HG03565 (cell line): ENCODE data around the gene ADSL.
"Not testable (repeated sequence)": the region's sequence is repeated elsewhere in the genome, so short reads cannot be mapped to it uniquely, and the experiment has no call there.

Source experiments
- ATAC-seq: cut with Tn5 transposase; IDR thresholded peaks from one replicate; pipeline ENCODE4 v1.9.1; 2021; ENCODE audit warnings: mild to moderate bottlenecking, moderate library complexity; ENCODE audit not compliant: unreplicated experiment

Gene ADSL

GRCh38 chr22:40346185-40347118 lies at the start of gene ADSL:
Gene ADSL, plus strand, starts transcription at chr22:40346500. Its CDS starts 59 bp downstream, at chr22:40346559.
- ATAC-seq: peak; percentile 62

GRCh38 chr22:40300316-40300715 lies 46.0 kb upstream of the ADSL start:
- no peak for ATAC-seq

DNA sequence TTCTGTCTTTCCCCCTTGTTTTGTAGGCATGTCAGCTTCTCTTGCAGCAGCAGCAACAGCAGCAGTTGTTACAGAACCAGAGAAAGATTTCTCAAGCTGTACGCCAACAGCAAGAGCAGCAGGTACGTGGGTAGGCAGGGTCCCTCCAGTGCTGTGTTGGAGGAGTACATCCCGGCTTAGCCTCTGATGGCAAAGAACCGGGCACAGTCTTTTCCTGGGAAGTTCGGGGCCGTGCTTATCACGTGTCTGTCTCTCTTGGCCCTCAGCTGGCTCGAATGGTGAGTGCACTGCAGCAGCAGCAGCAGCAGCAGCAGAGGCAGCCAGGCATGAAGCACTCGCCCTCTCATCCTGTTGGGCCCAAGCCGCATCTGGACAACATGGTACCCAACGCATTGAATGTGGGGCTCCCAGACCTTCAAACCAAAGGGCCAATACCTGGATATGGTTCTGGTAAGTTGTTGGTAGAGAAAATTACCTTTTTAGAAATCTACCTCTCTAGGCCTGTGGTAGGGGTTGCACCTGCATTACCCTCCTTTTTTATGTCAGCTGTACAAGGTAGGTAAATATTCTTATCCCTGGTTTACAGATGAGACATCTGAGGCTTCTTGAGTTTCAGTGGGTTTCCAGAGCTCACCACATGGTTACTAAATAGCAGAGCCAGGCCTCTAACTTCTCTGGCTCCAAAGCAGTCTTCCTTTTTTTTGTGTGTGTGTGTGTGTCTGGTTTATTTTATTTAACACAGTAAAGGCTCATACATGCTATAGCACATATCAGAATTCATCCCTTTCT lies 45.2 kb upstream of the ADSL start:
- ATAC-seq: peak; percentile 67

DNA sequence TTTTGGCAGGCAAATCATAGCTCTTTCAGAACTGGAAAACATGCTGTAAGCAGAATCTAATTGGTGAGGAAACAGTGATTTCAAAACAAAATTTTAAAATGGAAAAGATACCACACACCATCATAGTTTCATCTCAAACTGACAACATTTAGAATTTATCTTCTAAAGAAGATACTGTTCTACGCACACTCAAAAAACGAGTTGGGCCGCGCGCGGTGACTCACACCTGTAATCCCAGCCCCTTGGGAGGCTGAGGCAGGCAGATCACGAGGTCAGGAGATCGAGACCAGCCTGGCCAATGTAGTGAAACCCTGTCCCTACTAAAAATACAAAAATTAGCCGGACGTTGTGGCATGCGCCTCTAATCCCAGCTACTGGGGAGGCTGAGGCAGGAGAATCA lies 44.2 kb upstream of the ADSL start:
- no peak for ATAC-seq

DNA sequence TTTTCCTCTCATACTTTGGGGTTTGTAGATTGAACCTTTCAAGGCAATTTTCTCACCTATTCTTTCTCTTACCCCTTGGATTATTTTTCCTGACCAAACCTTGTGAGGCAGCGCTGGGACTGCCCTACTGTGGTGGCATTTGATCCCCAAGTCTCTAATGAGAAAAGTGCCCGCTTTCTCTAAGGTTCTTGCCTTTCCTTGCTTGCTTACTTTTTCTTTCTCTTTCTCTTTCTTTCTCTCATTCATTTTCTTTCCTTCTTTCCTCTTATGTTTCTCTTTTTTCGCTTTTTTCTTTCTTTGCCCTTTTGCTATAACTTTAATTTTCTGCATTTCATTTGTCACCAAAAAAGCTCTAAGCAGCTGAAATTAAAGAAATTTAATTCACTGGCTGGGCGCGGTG lies 40.7 kb upstream of the ADSL start:
- ATAC-seq: no peak

DNA sequence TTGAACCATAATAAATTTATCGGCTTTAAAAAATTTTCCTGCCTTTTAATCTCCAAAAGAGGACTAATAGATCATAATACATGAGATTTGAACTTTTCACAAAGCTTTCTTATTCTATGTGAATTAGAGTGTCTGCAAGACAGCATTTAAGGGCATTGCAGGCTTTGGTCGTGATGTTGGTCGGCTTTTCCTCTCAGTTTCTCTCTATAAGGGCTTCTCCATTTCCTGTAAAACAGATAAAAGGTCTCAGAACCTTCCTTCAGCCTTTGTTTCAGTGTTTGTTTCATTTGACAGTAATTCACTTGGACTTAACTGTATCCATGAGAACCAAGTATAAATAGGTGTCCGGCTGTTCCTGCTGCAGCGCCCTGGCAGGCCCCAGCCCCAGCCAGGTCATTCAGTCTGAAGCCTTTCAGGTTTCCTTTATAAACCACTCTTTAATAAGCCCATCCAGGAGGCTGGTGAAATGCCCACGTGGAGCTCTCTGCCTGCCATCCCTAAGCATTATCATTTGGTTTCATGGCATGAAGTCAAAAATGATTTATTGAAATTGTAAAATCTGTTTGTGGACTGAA lies 37.2 kb upstream of the ADSL start:
- no peak for ATAC-seq

DNA sequence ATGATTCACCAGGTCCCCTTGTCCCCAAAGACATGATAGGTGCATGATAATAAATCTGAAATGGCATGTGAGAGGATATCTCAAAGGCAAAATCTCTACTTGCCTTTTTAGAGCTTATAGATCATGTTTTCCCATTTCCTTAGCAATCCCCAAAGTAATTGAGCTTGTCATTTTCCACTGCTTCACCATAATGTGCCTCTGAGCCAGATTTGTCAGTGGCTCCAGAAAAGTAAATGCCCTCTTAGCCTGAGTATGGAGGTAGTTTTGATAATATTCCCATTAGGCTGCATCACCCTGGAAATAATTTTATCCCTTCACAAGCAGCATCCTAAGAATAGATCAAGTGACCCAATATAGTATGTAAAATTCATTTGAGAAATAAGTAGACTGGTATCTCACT lies 36.7 kb upstream of the ADSL start:
- ATAC-seq: no peak

DNA sequence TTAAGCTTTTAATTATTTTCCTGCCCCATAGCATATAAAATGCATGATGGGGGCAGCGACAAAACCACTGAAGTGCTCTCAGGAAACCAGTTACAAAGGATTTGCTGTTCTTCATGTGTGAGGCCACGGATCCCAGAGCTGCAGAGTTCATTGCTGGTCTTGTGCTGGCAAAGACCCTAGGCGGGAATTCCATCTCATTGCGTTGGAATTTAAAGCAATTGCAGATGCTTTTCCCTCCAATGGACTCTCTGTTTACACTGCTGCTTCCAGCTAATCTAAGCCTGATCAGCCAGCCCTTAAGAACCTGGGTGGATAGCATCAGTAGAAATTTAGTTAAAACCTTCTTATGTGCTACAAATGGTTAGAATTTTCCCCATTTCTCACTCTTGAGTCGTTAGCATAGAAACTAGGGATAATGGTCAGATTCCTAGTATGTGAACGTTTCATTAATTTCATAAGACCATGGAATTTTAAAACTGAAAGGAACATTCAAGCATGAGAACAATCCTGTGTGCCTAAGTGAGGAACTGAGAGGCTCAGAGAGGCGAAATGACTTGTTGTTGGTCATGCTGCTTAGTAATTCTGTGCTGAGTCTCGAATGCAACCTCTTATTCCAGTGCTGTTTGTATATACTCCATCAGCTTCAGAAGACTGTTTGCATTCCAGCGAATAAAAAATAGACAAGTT lies 36.1 kb upstream of the ADSL start:
- no peak for ATAC-seq

DNA sequence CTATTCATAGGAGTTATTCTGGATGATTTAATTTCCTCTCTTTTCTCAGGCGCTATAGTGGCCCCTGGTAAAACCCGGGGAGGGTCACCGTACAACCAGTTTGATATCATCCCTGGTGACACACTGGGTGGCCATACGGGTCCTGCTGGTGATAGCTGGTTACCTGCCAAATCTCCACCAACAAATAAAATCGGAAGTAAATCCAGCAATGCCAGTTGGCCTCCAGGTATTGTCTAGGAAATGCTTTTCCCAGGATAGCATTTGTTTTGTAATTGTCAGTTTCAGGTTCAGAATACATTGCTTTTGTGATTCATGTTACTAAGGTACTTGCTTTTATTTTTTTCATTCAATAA lies 35.6 kb upstream of the ADSL start:
- no peak for ATAC-seq

DNA sequence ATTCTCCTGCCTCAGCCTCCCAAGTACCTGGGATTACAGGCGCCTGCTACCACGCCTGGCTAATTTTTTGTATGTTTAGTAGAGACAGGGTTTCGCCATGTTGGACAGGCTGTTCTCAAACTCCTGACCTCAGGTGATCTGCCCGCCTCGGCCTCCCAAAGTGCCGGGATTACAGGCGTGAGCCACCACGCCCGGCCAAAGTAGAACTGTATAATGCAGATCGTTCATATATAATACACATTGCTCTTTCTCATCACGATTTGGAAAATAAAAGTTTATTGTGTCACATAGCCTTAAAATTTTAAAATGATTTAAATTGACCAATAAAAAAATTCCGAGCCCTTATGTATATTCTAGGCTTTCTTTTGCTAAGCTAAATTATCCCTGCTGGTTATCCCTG lies 34.7 kb upstream of the ADSL start:
- ATAC-seq: not testable (repeated sequence)

- ATAC-seq: no peak
Observed at GRCh38 chr22:40312050-40312449, 34.2 kb upstream of the ADSL start.

DNA sequence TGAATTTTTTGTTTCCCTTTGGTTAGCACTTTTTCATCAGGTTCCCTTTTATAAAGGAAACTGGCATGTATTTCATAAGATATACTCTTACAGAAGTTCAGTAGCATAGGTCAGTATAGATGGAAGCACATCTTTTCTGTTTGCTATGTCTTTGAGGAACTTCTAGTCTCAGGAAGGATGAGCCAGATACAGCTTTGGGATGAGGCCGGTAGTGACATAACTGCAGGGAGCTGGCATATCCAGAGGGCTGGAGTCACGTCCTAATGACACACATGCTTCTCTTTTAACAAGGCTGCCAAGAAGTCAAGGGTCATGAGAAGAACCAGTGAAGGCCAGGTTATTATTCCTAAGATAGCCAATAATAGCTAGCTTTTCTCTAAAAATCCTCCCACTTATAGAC lies 33.3 kb upstream of the ADSL start:
- no peak for ATAC-seq

DNA sequence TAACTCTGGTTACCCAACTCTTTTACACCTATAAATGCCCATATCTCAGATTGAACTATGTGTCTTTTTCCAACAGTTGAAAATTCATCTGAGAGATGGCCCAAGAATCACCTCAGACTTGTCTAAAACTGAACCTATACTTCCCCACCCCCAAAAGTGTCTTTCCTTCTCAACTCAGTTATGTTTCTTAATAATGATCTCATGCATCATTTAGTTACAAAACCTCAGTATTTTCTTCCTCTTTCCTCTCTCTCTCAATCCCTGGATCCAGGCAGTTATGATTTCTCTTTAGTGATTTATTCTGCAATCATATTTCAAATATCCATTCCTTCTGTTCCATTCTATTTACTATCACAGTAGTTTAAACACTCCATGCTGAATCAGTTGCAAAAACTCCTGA lies 32.3 kb upstream of the ADSL start:
- no peak for ATAC-seq

DNA sequence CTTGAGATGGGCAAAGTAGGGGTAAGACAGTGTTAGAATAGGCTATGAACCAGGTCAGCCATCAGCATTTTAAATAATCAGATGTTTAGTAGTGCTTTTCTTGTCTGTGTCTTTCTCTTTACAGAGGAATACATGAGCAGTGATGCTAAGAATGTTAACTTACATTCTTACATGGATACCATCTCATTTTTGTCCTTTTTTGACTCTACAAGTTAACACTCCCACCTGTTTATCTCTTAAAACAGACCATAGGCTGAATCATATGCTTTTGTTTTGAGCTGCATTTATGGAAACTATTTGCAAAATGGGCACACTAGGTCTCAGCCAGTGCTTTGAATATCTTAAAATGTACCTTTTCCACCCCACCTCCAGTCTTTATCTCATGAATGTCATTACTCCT lies 25.6 kb upstream of the ADSL start:
- ATAC-seq: no peak

- no peak for ATAC-seq
Observed at GRCh38 chr22:40322021-40322420, 24.3 kb upstream of the ADSL start.

DNA sequence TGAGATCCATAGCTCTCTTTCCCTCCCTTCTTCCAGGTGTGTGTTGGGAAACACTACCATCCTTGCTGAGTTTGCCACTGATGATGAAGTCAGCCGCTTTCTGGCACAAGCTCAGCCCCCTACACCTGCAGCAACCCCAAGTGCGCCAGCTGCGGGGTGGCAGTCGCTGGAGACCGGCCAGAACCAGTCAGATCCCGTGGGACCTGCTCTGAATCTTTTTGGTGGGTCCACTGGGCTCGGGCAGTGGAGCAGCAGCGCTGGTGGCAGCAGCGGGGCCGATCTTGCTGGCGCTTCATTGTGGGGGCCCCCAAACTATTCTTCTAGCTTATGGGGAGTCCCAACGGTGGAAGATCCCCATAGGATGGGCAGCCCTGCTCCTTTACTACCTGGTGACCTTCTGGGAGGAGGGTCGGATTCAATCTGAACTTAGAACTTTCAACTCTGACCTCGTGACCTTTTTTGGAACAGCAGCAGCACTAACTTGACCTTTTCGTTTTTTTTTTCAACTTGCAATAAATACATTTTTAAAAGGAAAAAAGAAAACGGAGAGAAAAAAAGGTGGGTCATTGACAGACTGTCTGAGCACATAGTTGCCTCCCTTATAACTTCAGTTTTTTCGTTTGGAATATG lies 23.4 kb upstream of the ADSL start:
- ATAC-seq: no peak

- no peak for ATAC-seq
Observed at GRCh38 chr22:40323681-40324171, 22.6 kb upstream of the ADSL start.

- ATAC-seq: no peak
Observed at GRCh38 chr22:40324468-40325305, 21.6 kb upstream of the ADSL start.

DNA sequence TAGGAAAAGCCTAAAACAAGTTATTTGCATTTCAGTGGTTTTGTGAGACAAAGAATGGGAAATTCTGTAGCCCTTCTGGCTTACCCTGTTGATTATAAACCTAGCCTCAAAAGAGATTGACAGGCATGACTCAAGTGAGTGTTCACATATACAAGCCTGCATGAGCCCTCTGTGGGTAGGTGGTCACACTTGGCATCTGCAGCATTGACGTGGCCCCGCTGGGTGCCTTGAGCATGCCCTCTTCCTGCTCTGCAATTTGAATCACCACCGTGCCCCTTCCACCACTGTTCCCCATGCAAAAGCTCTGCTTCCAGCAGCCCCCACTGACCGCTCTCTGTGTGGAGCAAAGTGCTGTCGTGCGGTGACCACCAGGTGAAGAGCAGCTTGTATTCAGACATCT lies 21.0 kb upstream of the ADSL start:
- ATAC-seq: no peak
